Amniotic stem cell (primary cell): ENCODE data around the gene ATP12A.
A peak's percentile ranks its signal among the peaks of the same experiment; 100 is the strongest.

ENCODE experiments used
- DNase-seq: peaks from one replicate; lab custom pipeline; 2025; lab: John Stamatoyannopoulos, UW

Gene ATP12A

GRCh38 chr13:24663089-24663395, 17.2 kb upstream of the ATP12A start:
- no peak for DNase-seq

GRCh38 chr13:24663586-24663985, 16.6 kb upstream of the ATP12A start:
- no peak for DNase-seq

- DNase-seq = no peak
Measured at GRCh38 chr13:24664726-24665409, 15.3 kb upstream of the ATP12A start.

DNA sequence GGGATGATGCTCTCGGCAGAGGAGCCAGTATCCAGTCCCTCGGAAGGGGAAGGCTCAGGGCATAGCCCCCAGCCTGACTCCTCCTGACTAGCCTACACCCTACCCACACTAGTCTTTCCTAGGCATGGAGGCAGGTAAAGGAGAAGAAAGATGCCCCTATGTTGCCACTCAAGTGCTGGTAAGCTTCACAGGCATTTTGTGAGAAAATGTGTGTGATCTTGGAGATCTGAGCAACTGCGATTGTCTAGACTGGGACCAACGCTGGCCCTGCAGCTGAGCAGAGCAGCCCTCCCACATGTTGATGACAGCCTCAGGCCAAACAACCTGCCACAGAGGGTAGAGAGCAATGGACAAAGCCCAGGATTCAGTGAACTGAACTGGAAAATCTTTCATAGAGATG, 11.7 kb upstream of the ATP12A start:
- no peak for DNase-seq

GRCh38 chr13:24668955-24669582, 11.1 kb upstream of the ATP12A start:
- DNase-seq = no peak

DNA sequence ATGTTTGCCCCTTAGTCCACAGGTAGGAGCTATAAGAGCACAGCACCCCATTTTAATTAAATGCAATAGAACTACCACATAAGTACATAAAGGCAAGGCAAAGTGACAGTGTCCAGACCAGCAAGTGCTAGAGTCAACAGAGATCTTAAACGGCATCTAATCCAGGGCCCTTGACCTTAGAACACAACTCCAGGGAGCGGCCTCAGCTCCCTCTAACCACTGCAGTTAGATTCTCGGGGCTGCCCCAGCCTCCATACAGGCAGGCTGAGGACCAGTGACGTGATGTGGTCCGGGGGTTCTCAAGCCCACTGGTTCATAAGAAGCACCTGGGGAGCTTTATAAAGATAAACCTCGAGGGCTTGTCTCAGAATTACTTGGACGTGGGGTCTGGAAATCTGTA, 10.0 kb upstream of the ATP12A start:
- no peak for DNase-seq

DNA sequence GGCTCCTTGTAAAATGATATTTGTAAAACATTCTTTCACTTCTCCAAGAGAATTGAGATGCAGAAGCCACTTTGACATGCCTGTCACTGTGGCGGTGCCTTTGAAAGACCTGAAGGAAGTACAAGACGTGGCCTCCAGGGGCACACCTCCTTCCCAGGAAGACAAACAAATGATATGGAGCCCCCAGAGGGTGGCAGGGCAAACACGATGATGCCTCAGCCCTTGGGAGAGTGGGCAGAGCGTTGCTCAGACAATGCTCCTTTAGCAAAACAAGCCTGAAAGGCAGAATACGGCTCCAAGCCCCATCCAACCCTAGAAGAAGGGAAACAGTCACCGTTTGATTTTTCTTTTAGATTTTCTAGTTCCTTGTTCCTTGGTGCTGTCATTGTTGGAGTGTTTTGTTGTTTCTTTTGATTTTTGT, 9.2 kb upstream of the ATP12A start:
- no peak for DNase-seq

- DNase-seq = peak; percentile 85
Measured at GRCh38 chr13:24671386-24672113, 8.7 kb upstream of the ATP12A start.

GRCh38 chr13:24672141-24673132, 7.8 kb upstream of the ATP12A start:
- no peak for DNase-seq

DNA sequence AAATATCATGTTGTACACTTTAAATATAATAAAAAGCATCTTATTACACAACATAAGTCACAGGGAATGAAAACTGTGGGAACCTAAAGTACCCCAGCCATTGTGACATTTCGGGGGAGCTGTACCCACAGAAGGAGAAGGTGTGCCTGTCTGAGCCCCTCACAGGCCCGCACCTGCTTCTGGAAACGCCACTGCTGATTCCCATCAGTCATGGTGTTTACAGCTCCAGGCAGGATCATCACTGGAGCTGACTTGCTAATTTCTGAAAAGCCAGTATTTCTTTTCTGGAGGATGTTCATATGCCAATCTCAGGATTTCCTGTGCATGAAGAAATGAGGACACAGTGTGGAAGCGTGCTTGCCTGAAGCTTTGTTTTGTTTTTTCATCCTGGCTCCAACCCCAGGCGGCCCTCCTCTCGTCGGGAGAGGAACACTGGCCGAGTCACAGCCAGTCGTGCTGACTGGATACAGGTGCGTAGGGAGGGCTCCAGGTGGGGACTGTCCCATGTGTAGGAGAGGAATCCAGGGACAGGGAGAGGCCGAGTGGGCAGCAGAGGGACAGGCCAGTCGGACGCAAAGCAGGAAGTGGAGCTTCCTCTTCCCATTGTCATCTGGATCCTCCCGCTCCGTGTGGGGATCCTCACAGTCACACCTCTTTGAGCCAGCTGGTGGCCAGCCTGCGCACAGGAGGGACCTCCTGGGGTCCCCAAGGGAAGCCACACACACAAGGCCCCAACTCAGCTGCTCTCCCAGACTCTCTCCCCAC, 4.2 kb upstream of the ATP12A start:
- no peak for DNase-seq

DNA sequence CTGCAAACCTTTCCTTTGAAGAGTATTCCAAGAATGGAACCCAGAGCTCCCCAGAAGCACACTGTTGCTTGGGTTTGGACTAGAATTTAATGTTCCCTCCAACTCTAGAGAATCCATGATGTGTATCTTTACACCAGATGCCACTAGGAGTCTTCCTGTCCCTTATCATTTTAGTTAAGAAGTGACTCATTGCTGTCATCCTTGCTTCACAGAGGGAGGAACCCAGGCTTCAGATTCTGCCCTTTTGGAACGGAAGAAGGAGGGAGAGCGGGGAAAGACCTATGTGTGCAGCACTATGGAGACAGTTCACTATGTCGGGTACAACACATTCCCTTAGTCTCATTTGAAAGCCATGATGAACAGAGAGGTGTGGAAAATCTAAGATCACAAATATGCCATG, 2.1 kb upstream of the ATP12A start:
- no peak for DNase-seq

DNA sequence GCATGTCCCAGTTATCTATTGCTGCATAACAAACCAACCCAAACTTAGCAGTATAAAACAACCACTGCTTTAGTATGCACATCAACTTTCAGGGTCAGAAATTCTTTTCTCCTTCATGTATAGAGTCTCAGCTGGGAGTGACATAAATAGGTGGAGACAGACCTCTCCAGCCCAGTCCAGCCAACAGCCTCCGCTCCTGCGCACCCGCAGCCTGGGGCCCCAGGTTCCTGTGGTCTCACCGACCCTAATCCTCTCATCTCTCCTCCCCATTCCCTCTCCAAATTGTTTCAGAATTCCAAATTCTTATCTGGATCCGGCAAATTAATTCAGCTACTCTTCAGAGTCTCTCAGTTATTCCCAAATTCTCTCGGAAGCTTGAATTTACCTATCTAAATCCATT, 522 bp upstream of the ATP12A start:
- no peak for DNase-seq

GRCh38 chr13:24680921-24681604, 855 bp downstream of the ATP12A start:
- DNase-seq = no peak

DNA sequence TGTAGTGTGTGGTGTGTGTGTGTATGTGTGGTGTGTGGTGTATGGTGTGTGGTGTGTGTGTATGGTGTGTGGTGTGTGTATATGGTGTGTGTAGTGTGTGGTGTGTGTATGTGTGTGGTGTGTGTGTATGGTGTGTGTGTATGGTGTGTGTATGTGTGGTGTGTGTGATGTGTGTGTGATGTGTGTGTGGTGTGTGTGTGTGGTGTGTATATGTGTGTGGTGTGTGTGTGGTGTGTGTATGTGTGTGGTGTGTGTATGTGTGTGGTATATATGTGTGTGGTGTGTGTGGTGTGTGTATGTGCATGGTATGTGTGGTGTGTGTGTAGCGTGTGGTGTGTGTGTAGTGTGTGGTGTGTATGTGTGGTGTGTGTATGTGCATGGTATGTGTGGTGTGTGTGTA, 1.7 kb downstream of the ATP12A start:
- no peak for DNase-seq

DNA sequence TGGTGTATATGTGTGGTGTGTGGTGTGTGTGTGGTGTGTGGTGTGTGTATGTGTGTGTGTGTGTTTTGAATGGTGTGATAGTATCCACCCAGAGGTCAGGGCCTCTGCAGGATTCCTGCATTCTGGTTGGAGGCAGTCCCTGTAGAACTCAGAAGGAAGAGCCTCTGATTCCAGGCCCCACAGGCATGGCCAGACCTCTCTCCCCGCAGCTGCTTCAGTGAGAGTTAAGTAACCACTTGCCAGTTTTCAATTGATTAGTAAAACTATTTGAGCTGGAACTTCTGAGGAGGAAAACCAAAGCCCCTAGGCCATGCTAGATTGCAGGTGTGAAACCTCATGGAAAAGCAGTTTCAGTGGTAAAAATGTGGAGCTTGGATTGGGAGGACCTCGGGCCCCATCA, 2.1 kb downstream of the ATP12A start:
- no peak for DNase-seq

- DNase-seq = no peak
Measured at GRCh38 chr13:24683351-24683750, 3.1 kb downstream of the ATP12A start.

GRCh38 chr13:24683838-24684599, 3.8 kb downstream of the ATP12A start:
- no peak for DNase-seq

- no peak for DNase-seq
Measured at GRCh38 chr13:24684600-24684998, 4.4 kb downstream of the ATP12A start.

DNA sequence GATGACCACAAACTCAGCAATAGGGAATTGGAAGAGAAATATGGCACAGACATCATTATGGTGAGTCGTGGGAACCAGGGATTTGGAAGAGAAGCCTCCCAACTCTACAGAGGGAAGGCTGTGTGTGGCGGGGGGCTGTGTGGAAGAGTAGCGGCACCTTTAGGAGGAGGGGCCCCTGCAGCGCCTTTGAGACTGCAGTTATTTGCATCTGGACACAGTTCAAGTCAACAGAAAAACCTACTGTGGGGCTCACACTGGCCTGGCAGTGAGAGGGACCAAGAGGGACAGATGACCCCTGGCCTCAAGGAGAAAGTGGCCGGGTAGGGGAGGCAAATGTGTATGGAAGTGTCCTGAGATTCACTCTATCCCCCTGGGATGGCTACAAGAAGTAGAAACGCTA, 5.1 kb downstream of the ATP12A start:
- no peak for DNase-seq

DNA sequence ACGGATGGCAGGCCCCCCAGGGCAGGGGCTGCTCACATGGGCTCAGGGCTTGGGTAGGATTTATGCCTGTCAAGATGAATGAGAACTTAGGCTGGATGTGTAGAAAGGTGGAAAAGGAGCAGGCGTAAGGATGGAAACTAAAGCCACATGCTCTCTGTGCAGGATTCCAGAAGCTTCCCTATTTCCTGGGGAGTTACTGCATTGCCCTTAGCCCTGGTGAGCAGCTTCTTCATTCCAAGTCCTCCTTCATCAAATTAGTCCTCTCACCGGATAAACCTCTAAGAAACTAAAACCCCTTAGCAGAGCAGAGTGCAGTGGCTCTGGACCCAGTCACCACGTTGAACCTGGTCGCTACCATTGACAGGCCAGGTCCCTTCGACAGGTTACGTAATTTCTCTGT, 7.4 kb downstream of the ATP12A start:
- DNase-seq = no peak
